B cell (primary cell): ENCODE measurements around the gene PIK3R1. TPM values are rescaled to one million over a fixed set of nuclear protein-coding genes. Genes with fewer than 3 reads are reported as not detected.

ENCODE experiments used
- ATAC-seq: fragments of 200-7000 bp; cut with Tn5 transposase; one replicate; pipeline ENCODE4 v1.10.0; 2021; ENCODE audit warnings: low read depth, mild to moderate bottlenecking, moderate number of reproducible peaks, moderate library complexity
- CTCF ChIA-PET: fragments of 350-600 bp; sonication (Branson Sonifier 250); formaldehyde crosslinking; loops from one replicate; lab custom pipeline; 2021; ENCODE audit warnings: antibody characterized with exemption, inconsistent platforms; lab: Charles Lee
- POLR2A ChIA-PET: fragments of 350-600 bp; sonication (Branson Sonifier 250); formaldehyde crosslinking; loops from one replicate; lab custom pipeline; 2021; ENCODE audit warnings: antibody characterized with exemption; lab: Charles Lee
- DNase-seq: peaks from one replicate; pipeline ENCODE4 v3.0.0; 2013
- H2AFZ ChIP-seq: 2 replicates; pipeline ENCODE4 v1.6.1; 2012; ENCODE audit warnings: mild to moderate bottlenecking, low read depth, low read length; ENCODE audit not compliant: insufficient read depth, poor library complexity, severe bottlenecking
- H3K27ac ChIP-seq, 2 donors: 1 replicate in 1 of 2; 2 replicates in 1 of 2; pipeline ENCODE4 v1.5.1; 2012 to 2013; ENCODE audit warnings: low read length in 2 of 2, mild to moderate bottlenecking in 2 of 2, moderate library complexity in 1 of 2
- H3K27me3 ChIP-seq, 4 experiments: fragments of 200-600 bp in 1 of 4; sonication (generic) in 1 of 4; replicated peaks in 1 of 4; 1 replicate in 2 of 4; 2 replicates in 2 of 4; pipeline versions ENCODE4 v1.6.1 to v1.7.0; 2013 to 2016; ENCODE audit warnings: low read length in 3 of 4, mild to moderate bottlenecking in 2 of 4, mixed read lengths in 1 of 4, moderate library complexity in 1 of 4; ENCODE audit not compliant: insufficient read depth in 4 of 4, control insufficient read depth in 3 of 4; ENCODE audit errors: control extremely low read depth in 1 of 4
- H3K36me3 ChIP-seq, 2 experiments: replicated peaks in 1 of 2; 1 replicate in 1 of 2; 2 replicates in 1 of 2; pipeline versions ENCODE4 v1.6.1 to v1.7.1; 2013; ENCODE audit warnings: low read length in 1 of 2; ENCODE audit not compliant: insufficient read depth in 2 of 2, control insufficient read depth in 1 of 2; ENCODE audit errors: control extremely low read depth in 1 of 2, extremely low read depth in 1 of 2
- H3K4me1 ChIP-seq, 2 donors: fragments of 200-600 bp in 1 of 2; sonication (generic) in 1 of 2; 1 replicate in 1 of 2; 2 replicates in 1 of 2; pipeline versions ENCODE4 v1.5.1 to v1.6.1; 2013 to 2017; ENCODE audit warnings: low read length in 2 of 2; ENCODE audit not compliant: control insufficient read depth in 2 of 2, insufficient read depth in 2 of 2
- H3K4me2 ChIP-seq: replicated peaks from 2 replicates; pipeline ENCODE3; 2012; ENCODE audit warnings: mild to moderate bottlenecking, low read depth, low read length; ENCODE audit not compliant: poor library complexity, severe bottlenecking
- H3K4me3 ChIP-seq, 5 experiments: fragments of 200-600 bp in 1 of 5; sonication (generic) in 1 of 5; 1 replicate in 3 of 5; 2 replicates in 2 of 5; pipeline versions ENCODE4 v1.5.1 to v1.7.0; 2011 to 2016; ENCODE audit warnings: low read length in 4 of 5, mild to moderate bottlenecking in 4 of 5, low read depth in 2 of 5, control low read depth in 1 of 5, moderate library complexity in 1 of 5; ENCODE audit not compliant: insufficient read depth in 1 of 5; ENCODE audit errors: control extremely low read depth in 1 of 5, extremely low read depth in 1 of 5
- H3K79me2 ChIP-seq: fragments of 200-600 bp; sonication (generic); one replicate; pipeline ENCODE4 v1.6.0; 2016; ENCODE audit warnings: low read length; ENCODE audit not compliant: control insufficient read depth, insufficient read depth
- H3K9ac ChIP-seq: fragments of 200-600 bp; sonication (generic); 2 replicates; pipeline ENCODE4 v1.6.1; 2017; ENCODE audit warnings: mild to moderate bottlenecking, low read length, moderate library complexity
- H3K9me3 ChIP-seq, 3 donors: one replicate each; pipeline versions ENCODE4 v1.6.1 to v1.7.1; 2013; ENCODE audit warnings: low read length in 2 of 3; ENCODE audit not compliant: control insufficient read depth in 2 of 3, insufficient read depth in 1 of 3; ENCODE audit errors: control extremely low read depth in 1 of 3
- H4K20me1 ChIP-seq: 2 replicates; pipeline ENCODE4 v1.6.0; 2012; ENCODE audit warnings: mild to moderate bottlenecking, low read length; ENCODE audit not compliant: insufficient read depth, control insufficient read depth, poor library complexity, severe bottlenecking
- H3K27ac Mint-ChIP-seq: one replicate; pipeline ENCODE4 v1.8.0; 2021; ENCODE audit warnings: mixed read lengths
- H3K27me3 Mint-ChIP-seq: one replicate; pipeline ENCODE4 v1.8.0; 2021; ENCODE audit warnings: mixed read lengths
- H3K4me1 Mint-ChIP-seq: one replicate; pipeline ENCODE4 v1.8.0; 2021; ENCODE audit warnings: mixed read lengths
- H3K4me3 Mint-ChIP-seq: one replicate; pipeline ENCODE4 v1.8.0; 2021; ENCODE audit warnings: mixed read lengths
- H3K9me3 Mint-ChIP-seq: one replicate; pipeline ENCODE4 v1.8.0; 2022; ENCODE audit warnings: mixed read lengths; ENCODE audit not compliant: insufficient read depth
- CTCF ChIP-seq: fragments of 200-600 bp; IDR thresholded peaks from one replicate; pipeline ENCODE4 v1.8.0; 2022; ENCODE audit warnings: antibody characterized with exemption, mild to moderate bottlenecking
- EZH2 ChIP-seq: IDR thresholded peaks from 2 replicates; pipeline ENCODE4 v1.6.1; 2012; ENCODE audit warnings: borderline replicate concordance, low read depth, mild to moderate bottlenecking, moderate library complexity, low read length; ENCODE audit not compliant: insufficient read depth, poor library complexity, severe bottlenecking
- WGBS: methylation state at CpG from one replicate; pipeline ENCODE4 v1.1.5; 2013; ENCODE audit warnings: missing lambda C conversion rate; ENCODE audit not compliant: insufficient coverage; 5-methylcytosine and 5-hydroxymethylcytosine counted together
- intact Hi-C: fragments of 100-400 bp; cut with micrococcal nuclease; formaldehyde crosslinking; loops from one replicate; pipeline ENCODE4 v1.10.0; 2022
- polyA plus RNA-seq: library from polyadenylated mRNA; depleted of rRNA; stranded (reverse); fragments of >200 nt; gene quantifications from 2 replicates; pipeline ENCODE4 v1.2.3, GENCODE V29; 2012
- total RNA-seq, 2 donors: library from RNA; stranded (reverse); fragments of 120-200 nt in 1 of 2; gene quantifications; 1 replicate in 1 of 2; 2 replicates in 1 of 2; pipeline versions ENCODE4 v1.2.3 to v1.2.4, GENCODE V29; 2013 to 2022

The PIK3R1 gene
- total and polyA plus RNA-seq, 2 donors (not counting 1 experiment from before 2014, with no cell fraction given) = 5.6 to 63.8 TPM

GRCh38 chr5:68216245-68217046 lies 890 bp downstream of the PIK3R1 start:
- intact Hi-C loops = loop anchor here (1.0 to 10.0 kb wide), 9 partner anchors 23 to 1662 kb away; partner anchors contain the start of genes CCNB1 and CD180
- Histone ChIP-seq H4K20me1 (peaks cover 36% of the 10 kb centered on the region), H3K4me2 (peak overlapping the region; percentile 81), H3K27me3 (no peaks in the 10 kb centered on the region), H3K4me1 (peaks cover 22 to 24% of the 10 kb centered on the region in 2 donors), H3K36me3 (peaks cover 0 to 6% of the 10 kb centered on the region in 2 experiments), H3K9ac (peak overlapping the region; percentile 79), H2AFZ (peak overlapping the region; percentile 89), H3K4me3 (peak overlapping the region; percentile 76 to 94 (median 88)), H3K79me2 (peaks cover 55% of the 10 kb centered on the region), H3K9me3 (peaks cover 0 to 11% (median 10%) of the 10 kb centered on the region in 3 donors), H3K27ac (peak overlapping the region; percentile 59 to 64)
- WGBS = under 1% methylated on average over 40 of the region's 49 CpGs
- H3K27me3 Mint-ChIP-seq = no peaks in the 10 kb centered on the region
- peaks cover 2% of the 10 kb centered on the region for H3K9me3 Mint-ChIP-seq
- H3K4me3 Mint-ChIP-seq = peak overlapping the region; percentile 85
- peaks cover 46% of the 10 kb centered on the region for H3K4me1 Mint-ChIP-seq
- H3K27ac Mint-ChIP-seq = peak overlapping the region; percentile 90
- ChIA-PET POLR2A (interaction anchor here (0.7 to 1.5 kb wide), 6 partner anchors 24 to 1024 kb away, joined by 3 to 5 read pairs (median 4); no protein-coding TSS in a partner anchor), CTCF (interaction anchor here (0.6 to 3.6 kb wide), 15 partner anchors 13 to 1038 kb away, joined by 3 to 15 read pairs (median 5); no protein-coding TSS in a partner anchor)
- DNase-seq = peak; percentile 72
- ATAC-seq = peak; percentile 7
- TF ChIP-seq CTCF (no peak), EZH2 (no peak)
